UCSD-AML1 (cell line): ENCODE measurements around the gene PTPRM.

Experiments used
- DNase-seq: peaks from one replicate; lab custom pipeline; 2025; ENCODE audit not compliant: unreplicated experiment; lab: John Stamatoyannopoulos, UW

Gene PTPRM

DNA sequence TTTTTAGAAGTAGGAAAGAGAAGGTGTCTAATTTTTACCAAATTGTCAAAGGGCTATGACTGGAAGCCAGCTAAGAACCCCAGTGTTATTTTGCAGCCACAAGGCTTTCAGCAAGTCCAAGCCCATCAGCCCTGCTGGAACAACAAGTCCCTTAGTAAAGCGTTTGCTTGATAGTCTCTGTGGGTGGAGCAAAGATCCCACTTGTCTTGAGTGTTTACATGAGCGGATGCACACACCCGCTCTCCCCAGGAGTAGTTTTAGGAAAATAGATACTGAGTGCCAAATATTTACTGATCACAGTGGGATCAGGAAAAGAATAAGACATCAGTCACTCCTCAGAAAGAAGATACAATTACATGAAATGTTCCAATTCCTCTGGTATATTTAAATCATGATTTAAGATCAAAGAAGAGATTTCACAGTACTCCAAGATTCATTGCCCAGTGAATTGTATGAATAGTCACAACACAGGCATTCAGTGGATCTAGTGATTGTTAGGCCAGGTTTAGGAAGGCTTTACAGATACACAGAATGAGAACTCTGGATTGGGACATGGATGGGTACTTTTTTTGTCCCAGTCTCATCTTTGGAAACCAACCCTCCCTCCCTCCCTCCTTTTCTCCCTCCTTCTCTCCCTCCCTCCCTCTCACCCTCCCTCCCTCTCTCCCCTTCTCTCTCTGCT, 514.9 kb downstream of the PTPRM start:
- DNase-seq: no peak

DNA sequence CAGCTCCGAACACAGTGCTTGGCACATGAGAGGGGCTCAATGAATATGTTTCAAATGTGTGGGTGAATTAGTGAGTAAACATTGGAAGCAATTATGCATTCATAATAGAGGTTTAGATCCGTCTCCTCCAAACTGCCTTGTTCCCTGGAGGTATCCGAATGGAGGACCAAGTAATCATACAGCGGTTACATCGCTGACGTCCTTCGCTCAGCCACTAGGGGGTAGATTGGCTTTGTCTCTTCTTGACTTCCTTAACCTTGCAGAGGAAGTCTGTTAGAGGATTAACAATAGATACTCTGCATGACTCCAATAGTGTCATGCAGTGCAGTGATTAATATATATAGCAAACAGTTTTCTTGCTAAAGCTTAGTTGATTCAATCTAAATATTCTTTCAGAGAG, 517.0 kb downstream of the PTPRM start:
- peak; percentile 18 for DNase-seq

DNA sequence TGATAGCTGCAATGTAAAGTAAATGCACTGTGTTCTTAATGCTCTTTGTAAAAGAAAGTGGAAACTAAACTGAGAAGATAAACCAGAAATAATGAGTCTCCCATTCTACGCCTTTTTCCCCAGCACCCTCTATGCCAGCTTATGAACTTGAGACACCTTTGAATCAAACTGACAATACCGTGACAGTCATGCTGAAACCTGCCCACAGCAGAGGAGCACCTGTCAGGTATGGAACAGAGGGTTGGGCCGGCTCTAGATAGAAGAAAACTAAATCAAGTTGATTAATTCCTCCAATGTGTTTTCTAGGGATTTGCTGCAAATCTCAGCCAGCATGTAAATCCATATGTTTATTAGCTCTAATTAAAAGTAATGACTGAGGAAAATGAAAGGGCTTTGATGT, 521.5 kb downstream of the PTPRM start:
- DNase-seq: no peak

DNA sequence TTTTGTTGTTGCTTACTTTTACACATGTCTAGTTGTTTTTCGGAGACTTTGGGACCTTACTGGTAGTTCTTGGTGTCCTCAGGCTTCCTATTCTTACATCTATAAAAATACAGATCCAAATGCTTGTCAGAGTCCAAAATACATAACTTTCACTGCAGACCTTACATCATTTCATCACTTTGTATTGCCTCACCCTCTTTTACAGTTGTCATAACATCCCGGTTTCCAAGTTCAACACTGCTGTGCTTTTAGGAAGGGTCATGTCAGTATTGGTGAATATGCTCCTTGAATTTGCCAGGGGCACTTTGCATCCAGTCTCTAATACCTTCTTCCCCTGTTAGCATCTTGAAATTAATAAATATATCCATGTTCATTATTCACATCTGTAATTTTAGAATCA, 523.9 kb downstream of the PTPRM start:
- DNase-seq: no peak

DNA sequence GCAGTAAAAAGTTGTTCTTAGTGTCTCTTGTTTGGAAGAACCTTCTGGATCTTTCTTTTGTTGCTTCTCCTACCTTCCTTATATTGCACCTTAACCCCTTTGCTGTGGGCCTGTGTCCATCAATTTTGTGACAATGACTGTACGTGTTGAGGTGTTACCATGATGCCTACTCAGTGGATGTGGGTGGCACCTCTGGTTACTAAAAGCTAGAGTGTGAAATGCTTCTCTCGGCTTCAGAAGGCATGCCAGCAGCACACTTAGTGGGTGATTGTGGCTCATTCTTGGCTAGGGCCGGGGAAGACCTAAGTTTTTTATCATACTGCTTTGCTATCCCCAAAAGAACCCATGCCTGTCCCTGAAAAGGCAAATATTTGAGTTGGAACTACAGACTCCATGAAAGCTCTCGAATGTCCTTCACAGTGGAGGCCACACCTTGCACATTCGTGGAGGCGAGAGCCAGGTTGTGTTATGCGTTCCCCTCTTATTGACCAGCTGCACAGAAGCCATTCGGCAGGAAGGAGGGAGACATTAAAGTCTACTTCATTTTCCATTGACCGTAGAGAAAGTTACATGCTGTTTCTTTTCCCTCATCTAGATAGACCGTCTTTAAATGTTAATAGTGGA, 528.9 kb downstream of the PTPRM start:
- DNase-seq: no peak

DNA sequence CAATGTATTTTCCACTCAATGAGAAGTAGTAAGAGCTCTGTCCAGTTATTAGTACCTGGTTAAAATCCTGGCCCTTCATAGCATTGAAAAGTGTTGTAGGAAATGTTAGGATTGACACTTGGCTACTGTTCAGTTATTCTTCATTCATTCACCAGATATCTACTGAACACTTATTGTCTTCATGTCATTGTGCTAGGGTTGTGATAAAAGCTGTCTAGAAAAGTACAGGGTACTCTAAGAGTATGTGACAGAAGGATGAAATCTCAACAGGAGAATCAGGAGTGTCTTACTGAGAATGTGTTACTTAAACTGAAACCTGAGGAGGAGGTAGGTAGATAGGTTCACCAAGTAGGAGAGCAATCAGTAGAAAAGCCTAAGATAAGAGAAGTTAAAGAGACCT, 530.3 kb downstream of the PTPRM start:
- no peak for DNase-seq

DNA sequence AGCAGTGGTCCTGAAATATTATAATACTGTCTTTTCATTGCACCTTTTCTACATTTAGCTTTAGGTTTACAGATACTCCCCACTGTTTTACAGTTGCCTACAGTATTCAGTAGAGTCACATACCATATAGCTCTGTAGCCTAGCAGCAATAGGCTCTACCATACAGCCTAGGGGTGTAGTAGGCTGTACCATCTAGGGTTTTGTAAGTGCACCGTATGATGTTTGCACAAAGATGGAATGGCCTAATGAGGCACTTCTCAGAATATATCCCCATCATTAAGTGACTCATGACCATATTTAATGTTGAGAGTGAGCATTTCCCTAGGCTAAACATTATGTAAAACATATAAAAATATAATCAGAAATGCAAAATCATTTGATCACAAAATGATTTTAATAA, 530.8 kb downstream of the PTPRM start:
- no peak for DNase-seq

DNA sequence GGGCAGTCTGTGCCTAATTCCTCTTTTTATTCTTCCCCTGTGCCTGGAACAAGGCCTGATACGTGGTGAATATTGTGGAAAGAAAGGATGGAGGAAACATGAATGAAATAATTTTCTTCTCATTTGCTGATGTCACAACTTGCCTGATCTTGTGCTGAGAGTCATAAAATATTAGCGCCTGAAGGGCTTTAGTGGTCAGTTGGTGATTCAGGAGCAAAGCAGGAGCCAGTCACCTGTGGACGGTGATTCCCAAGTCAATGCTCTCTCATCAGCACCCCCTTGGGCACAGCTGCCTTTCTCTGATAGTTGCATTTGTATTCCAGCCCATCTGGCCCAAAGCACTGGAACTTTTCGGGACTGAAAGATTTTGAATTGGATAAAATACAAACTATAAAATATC, 539.5 kb downstream of the PTPRM start:
- no peak for DNase-seq

DNA sequence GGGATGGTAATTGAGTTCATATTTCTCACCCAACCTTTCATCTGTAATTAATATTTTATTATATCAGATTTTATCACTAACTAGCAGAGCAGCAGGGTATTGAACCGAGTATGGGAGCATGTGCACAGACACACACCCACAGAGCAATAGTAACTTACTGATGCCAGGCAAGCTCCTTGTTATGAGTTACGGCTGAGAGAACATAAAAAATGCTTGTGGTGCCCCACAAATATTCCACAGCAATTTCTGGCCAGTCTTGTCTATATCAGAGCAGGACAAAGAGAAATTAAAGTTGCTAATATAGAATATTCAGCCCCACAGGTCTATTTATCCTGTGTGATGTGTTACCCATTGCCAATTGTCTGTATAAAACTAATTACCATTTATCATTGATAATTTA, 540.3 kb downstream of the PTPRM start:
- DNase-seq: no peak

DNA sequence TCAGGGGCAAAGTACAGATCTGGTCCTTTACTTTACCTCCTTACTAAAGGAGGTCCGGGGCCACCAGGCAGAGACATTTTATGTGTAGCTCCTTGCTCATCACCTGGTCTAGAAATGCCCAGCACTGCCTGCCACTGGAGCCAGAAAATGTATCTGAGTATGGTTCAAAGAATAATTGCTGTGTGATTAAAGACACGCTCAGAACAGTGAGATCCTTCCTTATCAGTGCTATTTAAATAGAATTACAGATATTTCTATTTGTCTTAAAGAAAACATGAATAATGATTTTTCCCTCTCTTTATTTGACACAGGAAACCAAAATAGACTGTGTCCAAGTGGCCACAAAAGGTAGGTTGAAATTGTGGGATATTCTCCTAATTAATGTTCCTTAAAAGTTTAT, 547.4 kb downstream of the PTPRM start:
- no peak for DNase-seq

DNA sequence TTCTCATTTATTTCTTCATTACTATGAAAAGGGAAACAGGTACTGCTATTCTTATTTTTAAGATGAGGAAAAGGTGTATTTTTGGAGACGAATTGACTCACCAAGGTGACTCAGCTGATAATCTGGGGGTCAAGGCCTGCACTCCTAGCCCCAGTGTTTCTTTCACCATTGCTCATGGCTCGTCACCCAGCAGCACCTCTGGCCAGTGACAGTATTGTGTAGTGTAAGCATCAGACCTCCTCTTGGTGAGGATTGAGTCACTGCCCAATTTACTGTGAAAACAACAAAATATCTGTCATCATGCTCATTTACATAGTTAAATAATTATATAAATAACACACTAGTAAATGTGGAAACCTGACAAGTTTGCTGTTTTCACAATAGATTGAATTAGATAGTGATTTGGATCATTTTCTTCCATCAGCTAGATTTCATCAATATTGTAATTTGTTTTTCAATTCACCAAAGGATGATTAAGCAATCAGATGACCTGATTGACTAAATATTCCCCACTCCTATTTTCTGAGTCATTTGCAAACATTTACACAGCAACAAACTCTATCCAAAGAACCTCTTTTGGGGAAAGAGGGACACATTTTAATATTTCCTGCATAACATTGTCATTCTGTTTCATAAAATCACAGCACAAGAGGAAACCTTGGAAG, 549.4 kb downstream of the PTPRM start:
- no peak for DNase-seq

DNA sequence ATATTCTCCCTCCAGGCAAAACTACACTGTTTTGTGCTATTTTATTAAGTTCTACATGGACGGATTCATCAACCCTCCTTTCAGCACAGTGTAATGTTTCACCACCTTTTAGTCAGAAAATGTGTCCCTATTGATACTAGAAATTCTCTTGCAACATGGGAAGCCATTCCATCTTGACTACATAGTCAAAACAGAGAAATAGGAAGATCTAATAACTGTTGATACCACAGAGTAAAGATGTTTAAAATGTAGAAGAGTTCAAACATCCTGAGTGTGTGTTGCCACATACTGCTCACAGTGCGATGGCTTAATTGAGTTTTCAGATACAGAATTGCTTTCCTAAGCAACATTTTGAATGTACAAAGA, 549.9 kb downstream of the PTPRM start:
- no peak for DNase-seq

DNA sequence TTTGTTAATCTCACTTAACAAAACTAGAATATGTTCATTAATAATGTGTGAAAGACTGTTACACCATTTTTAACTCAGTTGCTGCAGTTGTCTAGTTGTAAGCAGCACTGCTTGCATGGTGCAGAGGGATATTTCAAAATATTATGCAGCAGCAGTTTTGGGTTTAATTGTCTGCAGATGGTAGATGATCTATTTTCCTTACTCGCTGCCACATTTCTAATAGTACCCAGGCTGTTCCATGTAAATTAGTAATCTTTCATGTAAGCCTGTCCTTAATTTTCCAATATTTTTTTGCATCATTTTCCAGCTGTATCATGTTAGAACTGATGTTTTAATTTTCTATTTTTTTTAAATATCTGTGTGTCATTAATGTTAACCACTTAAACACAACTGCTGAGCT, 554.0 kb downstream of the PTPRM start:
- no peak for DNase-seq

DNA sequence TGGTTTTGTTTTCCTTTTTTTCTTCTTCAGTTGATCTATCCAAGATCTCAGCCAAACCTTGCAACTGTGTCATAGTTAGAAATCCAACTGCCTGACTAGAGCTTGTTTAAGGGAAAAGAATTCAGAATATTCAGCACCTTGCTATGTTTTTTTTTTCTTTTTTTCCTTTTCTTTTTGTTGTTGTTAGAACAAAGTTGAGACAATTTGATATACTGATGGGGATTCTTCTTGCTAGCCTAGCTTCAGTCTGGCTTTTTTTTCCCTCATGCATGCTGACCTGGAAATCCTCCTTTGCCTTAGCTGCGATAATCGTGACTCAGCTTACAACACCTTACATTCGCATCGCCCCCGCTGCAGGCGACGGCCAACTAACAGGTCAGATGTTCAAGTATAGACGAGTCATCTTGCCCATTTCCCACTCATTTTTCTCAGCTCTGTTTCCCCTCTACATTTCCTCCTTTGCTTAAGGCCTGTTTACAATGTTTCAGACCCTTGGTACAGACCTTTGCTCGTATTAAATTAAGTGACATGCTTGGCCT, 554.9 kb downstream of the PTPRM start:
- DNase-seq: no peak

DNA sequence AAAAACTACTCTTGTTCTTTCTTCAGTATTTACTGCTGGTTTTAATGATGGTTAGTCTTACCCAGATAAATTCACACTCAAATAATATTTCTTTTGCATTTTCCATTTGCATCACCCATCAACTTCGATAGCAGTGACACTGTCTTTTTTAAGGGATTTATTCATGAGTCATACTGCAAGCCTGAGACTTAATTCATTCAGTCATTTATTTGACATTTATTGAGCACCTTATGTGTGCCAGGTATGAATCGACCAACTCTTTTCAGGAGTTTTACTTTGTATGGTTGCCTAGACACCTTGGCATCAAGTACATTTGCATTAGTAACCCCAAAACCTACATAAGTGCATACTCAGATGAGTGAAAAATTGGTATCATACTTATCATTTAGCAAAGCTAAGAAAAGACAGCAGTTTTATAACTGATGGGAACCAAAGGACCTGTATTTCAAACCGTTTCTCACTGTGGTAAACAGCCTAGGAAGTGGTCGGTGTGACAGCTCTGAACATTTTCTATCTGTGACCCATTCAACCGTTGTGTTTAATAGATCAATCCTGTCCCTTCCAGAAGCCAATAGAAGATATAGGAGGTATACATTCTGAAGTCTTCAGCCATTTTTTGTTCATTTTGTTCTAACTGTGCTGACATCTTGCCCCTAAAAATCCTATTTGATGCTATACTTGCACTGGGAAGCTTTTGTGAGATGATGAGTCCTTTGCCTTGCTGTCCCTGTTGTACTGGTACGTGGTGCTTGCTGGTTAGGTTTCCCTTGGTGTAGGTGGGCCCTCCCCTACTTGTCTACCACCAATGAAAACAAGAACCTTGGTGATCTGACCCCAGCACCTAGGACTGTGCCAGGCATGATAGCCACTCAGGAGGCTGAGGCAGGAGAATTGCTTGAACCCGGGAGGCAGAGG, 557.4 kb downstream of the PTPRM start:
- no peak for DNase-seq

DNA sequence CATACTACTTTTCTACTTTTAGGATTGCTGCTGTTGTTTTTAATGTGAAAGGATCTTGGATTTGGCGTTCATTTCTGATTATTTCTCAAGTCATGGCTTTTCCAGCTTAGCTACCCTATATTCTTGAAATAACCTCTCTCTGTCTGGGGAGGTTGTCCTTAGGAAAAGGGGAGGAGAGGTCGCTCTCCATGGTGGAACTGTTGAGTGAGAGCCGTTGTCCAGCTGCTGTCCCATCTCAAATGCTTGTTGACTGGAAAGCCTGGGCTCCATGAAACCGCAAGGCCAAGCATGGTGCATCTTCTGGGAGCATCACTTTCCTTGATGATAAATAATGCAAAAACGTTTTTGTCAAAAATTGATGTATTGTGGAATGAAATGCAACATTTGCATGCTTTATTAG, 563.0 kb downstream of the PTPRM start:
- no peak for DNase-seq

DNA sequence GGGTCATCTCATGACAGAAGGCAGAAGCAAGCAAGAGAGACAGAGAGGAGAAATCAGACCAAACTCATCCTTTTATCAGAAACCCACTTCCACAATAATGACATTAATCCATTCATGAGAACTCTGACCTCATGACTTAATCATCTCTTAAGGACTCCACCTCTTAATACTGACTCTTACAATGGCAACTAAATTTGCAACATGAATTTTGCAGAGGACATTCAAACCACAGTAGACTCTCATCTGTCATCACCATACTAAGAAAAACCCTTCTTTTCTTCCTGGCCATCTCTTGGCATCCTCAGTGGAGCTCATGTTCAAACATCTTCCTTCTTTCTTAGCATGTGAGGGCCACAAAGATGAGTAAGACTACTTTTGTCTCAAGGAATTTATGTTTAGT, 565.9 kb downstream of the PTPRM start:
- no peak for DNase-seq

DNA sequence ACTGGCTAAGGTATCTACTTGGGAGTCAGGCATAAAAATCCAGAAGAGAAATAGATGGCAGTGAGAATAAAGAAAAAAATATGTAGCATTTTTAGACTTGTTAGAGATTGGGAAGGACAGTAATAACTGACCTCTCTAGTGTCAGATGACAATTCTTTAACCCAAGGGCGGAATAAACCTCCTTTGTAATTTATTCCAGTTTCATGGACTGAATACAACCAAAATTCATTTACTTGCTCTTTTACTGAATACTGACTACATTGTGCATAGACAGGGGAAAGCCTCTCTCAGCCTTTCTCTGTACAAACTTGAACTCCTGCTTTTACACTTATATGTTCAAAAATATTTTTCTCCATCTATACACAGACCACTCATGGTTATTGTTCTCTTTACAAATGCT, 566.8 kb downstream of the PTPRM start:
- no peak for DNase-seq

DNA sequence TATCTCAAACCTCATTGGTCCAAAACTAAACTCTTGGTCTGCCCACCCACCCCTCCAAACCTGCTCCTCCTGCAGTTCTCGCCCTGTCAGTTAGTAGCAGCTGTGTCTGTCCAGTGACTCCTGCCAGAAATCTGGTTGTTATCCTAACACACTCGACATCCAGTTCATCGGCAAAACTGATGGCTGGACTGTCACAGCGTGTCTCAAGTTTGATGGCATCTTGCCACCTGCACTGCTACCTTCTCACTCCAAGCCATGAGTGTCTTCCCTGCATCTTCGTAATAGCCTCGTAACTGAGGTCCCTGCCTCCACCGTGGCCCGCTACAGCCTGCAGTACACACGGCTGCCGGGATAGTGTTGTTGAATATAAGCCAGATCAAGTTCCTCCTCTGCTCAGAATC, 572.0 kb downstream of the PTPRM start:
- DNase-seq: no peak

DNA sequence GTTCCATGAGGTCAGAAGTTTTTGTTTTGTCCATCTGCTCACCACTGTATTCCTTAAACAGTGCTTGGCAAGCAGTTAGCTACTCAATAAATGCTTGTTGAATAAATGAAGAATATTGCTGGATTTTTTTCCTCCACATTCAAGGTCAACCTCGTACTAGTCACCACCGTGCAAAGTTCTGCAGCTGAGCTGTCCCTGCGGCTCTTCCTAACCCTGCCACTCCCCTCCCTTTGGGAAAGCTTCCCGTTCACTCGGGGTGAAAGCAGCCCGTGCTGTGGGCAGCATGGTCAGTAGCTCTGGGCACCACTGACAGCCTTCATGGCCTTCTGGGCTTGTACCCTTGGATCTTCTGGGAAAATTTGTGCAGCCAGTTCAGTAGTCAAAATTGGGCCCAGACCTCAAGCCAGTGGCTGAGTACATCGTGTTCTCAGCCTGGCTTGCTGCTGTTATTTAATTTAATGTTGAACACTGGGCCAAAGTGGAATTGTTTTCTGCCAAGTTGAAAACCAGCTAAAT, 572.8 kb downstream of the PTPRM start:
- no peak for DNase-seq

DNA sequence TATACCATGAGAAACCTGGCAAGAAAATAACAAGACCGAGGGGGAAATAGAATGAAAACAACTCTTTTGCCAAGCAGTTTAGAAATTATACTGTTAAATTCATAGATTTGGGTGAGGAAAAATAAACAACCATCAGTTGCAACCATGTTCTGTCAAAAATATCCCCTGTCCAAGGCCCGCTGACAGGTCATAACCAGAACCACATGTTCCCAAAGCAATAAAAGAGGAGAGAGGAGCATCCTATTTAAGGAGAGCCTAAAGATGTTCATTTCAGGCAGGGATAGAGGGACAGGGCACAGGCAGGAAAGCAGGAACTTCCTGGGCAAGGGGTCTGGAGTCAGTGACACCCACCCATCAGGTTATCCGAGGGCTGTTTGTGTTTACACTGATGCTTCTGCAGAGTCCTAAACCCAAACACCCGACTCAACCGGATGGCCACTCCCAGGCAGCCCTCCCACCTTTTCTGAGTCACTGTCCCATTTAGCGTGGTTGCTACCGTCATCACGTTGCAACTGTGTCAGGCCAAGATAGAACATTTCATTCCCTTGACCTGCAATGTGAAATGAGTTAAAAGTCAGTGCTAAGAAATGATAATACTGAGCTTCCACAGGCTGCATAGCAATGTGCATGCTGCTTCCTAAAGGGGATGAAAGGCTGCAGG, 573.9 kb downstream of the PTPRM start:
- no peak for DNase-seq
